ENCODE measurements around the gene KLHL14. TPM values are rescaled to one million over a fixed set of nuclear protein-coding genes. Genes with fewer than 3 reads are reported as not detected.

KLHL14 gene
- total and polyA plus RNA-seq, 10 of the 15 experiments (the other 5 are each of a cell fraction or from before 2014, with no cell fraction given), result 0.03 to 0.05 TPM; not detected in 8

GRCh38 chr18:32805354-32805753, 32.5 kb upstream of the KLHL14 start:
- no peak overlapping the region for H3K4me2 ChIP-seq (ENCODE audit: control insufficient read depth, insufficient read depth)
- ChIA-PET RAD21 (ENCODE audit: unreplicated experiment) (no interaction called here), SMC1A (ENCODE audit: uncharacterized antibody, unreplicated experiment) (no interaction called here), CTCF (no interaction called here), POLR2A (no interaction called here)
- 19% methylated on average over 5 of the region's 5 CpGs for WGBS (ENCODE audit: insufficient coverage, insufficient replicate concordance, low lambda C conversion rate, missing lambda C conversion rate)
- ATAC-seq, result no peak
- no peak overlapping the region for H2AFZ ChIP-seq (ENCODE audit: control insufficient read depth, low read depth, low read length)
- H3K27ac ChIP-seq (ENCODE audit: control insufficient read depth, insufficient read depth), result no peak overlapping the region
- H3K4me1 ChIP-seq (ENCODE audit: control insufficient read depth, insufficient read depth, low read length), result peaks cover 5% of the 10 kb centered on the region
- no peaks in the 10 kb centered on the region for H3K9me3 ChIP-seq (replicated peaks; ENCODE audit: control insufficient read depth, insufficient read depth, low read length)
- H3K36me3 ChIP-seq (ENCODE audit: control insufficient read depth in 2 of 2, insufficient read depth in 2 of 2, low read length in 1 of 2), result no peaks in the 10 kb centered on the region
- DNase-seq (ENCODE audit: low read depth, low spot score), result no peak
- H3K4me3 ChIP-seq, result no peak overlapping the region
- in situ Hi-C loops (cut with MboI), result no loop called here
- intact Hi-C loops (cut with micrococcal nuclease; ENCODE audit: unreplicated experiment), result no loop called here
- no peak overlapping the region for H3K9ac ChIP-seq (ENCODE audit: control insufficient read depth, insufficient read depth, low read length)
- BruUV-seq (replicated peaks), result no TSS peak
- no peak for FAIRE-seq
- H4K20me1 ChIP-seq (ENCODE audit: control insufficient read depth, insufficient read depth), result no peaks in the 10 kb centered on the region
- H3K27me3 ChIP-seq (replicated peaks in 1 of 2; ENCODE audit: control insufficient read depth in 2 of 2, insufficient read depth in 2 of 2, low read length in 1 of 2), result no peaks in the 10 kb centered on the region
- TF ChIP-seq, protein P1, sequence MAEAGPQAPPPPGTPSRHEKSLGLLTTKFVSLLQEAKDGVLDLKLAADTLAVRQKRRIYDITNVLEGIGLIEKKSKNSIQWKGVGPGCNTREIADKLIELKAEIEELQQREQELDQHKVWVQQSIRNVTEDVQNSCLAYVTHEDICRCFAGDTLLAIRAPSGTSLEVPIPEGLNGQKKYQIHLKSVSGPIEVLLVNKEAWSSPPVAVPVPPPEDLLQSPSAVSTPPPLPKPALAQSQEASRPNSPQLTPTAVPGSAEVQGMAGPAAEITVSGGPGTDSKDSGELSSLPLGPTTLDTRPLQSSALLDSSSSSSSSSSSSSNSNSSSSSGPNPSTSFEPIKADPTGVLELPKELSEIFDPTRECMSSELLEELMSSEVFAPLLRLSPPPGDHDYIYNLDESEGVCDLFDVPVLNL (IDR thresholded peaks at IDR 0.05; ENCODE audit: low read depth, low read length), result no peak
- TF ChIP-seq ZBTB33 (IDR thresholded peaks at IDR 0.05) (no peak), ZNF217 (IDR thresholded peaks at IDR 0.05) (no peak), MYB (IDR thresholded peaks at IDR 0.05; ENCODE audit: borderline replicate concordance, low read depth, low read length) (no peak)
- TF ChIP-seq, protein P2, sequence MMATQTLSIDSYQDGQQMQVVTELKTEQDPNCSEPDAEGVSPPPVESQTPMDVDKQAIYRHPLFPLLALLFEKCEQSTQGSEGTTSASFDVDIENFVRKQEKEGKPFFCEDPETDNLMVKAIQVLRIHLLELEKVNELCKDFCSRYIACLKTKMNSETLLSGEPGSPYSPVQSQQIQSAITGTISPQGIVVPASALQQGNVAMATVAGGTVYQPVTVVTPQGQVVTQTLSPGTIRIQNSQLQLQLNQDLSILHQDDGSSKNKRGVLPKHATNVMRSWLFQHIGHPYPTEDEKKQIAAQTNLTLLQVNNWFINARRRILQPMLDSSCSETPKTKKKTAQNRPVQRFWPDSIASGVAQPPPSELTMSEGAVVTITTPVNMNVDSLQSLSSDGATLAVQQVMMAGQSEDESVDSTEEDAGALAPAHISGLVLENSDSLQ (IDR thresholded peaks at IDR 0.05), result no peak
- H3K79me2 ChIP-seq (ENCODE audit: control insufficient read depth, insufficient read depth, low read length), result no peaks in the 10 kb centered on the region

Measured in GM12878 (cell line).